DOHH2 (cell line): Measurements from ENCODE around the gene SDC1.

Experiments used
- H3F3A ChIP-seq: fragments of 200-600 bp; sonication (generic), shearing (Covaris generic); 2 replicates; pipeline ENCODE4 v1.6.0; 2016; ENCODE audit warnings: antibody characterized with exemption, mild to moderate bottlenecking; ENCODE audit not compliant: control insufficient read depth, insufficient read depth
- H3K27ac ChIP-seq: fragments of 200-600 bp; sonication (generic); 2 replicates; pipeline ENCODE4 v1.5.1; 2014; ENCODE audit warnings: low read depth, mild to moderate bottlenecking, low read length, moderate library complexity
- H3K27me3 ChIP-seq: fragments of 200-600 bp; sonication (generic); 2 replicates; pipeline ENCODE4 v1.6.1; 2014; ENCODE audit warnings: mild to moderate bottlenecking, low read length, mixed read lengths; ENCODE audit not compliant: control insufficient read depth
- H3K36me3 ChIP-seq: fragments of 200-600 bp; sonication (generic); 2 replicates; pipeline ENCODE4 v1.6.1; 2014; ENCODE audit warnings: mild to moderate bottlenecking, low read length, moderate library complexity, mixed read lengths; ENCODE audit not compliant: control insufficient read depth
- H3K4me1 ChIP-seq: fragments of 200-600 bp; sonication (generic); 2 replicates; pipeline ENCODE4 v1.6.1; 2014; ENCODE audit warnings: mild to moderate bottlenecking, low read length, mixed read lengths; ENCODE audit not compliant: control insufficient read depth
- H3K4me2 ChIP-seq: fragments of 200-600 bp; sonication (generic); 2 replicates; pipeline ENCODE4 v1.6.0; 2014; ENCODE audit warnings: mild to moderate bottlenecking, low read length, moderate library complexity
- H3K4me3 ChIP-seq: fragments of 200-600 bp; sonication (generic); 2 replicates; pipeline ENCODE4 v1.5.1; 2014; ENCODE audit warnings: mild to moderate bottlenecking, low read length, mixed read lengths
- H3K79me2 ChIP-seq: fragments of 200-600 bp; sonication (generic); 2 replicates; pipeline ENCODE4 v1.6.1; 2014; ENCODE audit warnings: mild to moderate bottlenecking, low read length, mixed read lengths; ENCODE audit not compliant: control insufficient read depth
- H3K9me2 ChIP-seq: fragments of 200-600 bp; sonication (generic); replicated peaks from 2 replicates; pipeline ENCODE4 v1.6.1; 2014; ENCODE audit warnings: mild to moderate bottlenecking, low read length, mixed read lengths; ENCODE audit not compliant: control insufficient read depth
- H3K9me3 ChIP-seq: fragments of 200-600 bp; sonication (generic); 2 replicates; pipeline ENCODE4 v1.6.1; 2014; ENCODE audit warnings: antibody characterized with exemption, low read length, mixed read lengths; ENCODE audit not compliant: control insufficient read depth, insufficient read depth
- H4K20me1 ChIP-seq: fragments of 200-600 bp; sonication (generic); 2 replicates; pipeline ENCODE4 v1.6.0; 2014; ENCODE audit warnings: low read depth, mild to moderate bottlenecking, antibody characterized with exemption, low read length, moderate library complexity; ENCODE audit not compliant: control insufficient read depth, insufficient read depth
- CTCF ChIP-seq: fragments of 200-600 bp; sonication (generic); IDR thresholded peaks from one replicate; pipeline ENCODE4 v1.5.1; 2014; ENCODE audit warnings: antibody characterized with exemption, mild to moderate bottlenecking, low read depth, low read length; ENCODE audit not compliant: poor library complexity, severe bottlenecking
- EZH2phosphoT487 ChIP-seq: fragments of 200-600 bp; sonication (generic); IDR thresholded peaks from 2 replicates; pipeline ENCODE4 v1.6.1; 2017; ENCODE audit warnings: borderline replicate concordance, mild to moderate bottlenecking, antibody characterized with exemption, low read length, moderate library complexity, mixed read lengths

Gene SDC1

GRCh38 chr2:20217041-20217970, 7.6 kb downstream of the SDC1 start:
- no peak for TF ChIP-seq CTCF
- TF ChIP-seq EZH2phosphoT487 = no peak

GRCh38 chr2:20216130-20217025, 8.6 kb downstream of the SDC1 start:
- Histone ChIP-seq H3K27ac (no peak overlapping the region), H3K4me3 (no peak overlapping the region), H3K4me2 (no peak overlapping the region), H3K9me2 (no peaks in the 10 kb centered on the region), H3K4me1 (peaks cover 25% of the 10 kb centered on the region), H3F3A (no peaks in the 10 kb centered on the region), H3K79me2 (no peaks in the 10 kb centered on the region), H3K36me3 (no peaks in the 10 kb centered on the region), H3K9me3 (no peaks in the 10 kb centered on the region), H3K27me3 (peaks cover 17% of the 10 kb centered on the region), H4K20me1 (no peaks in the 10 kb centered on the region)
- no peak for TF ChIP-seq CTCF

More at GRCh38 chr2:20217041-20217970, 7.6 kb downstream of the SDC1 start:
- no peak overlapping the region for H3K4me3 ChIP-seq
- no peaks in the 10 kb centered on the region for H3K9me3 ChIP-seq
- H3K4me2 ChIP-seq = no peak overlapping the region
- no peaks in the 10 kb centered on the region for H4K20me1 ChIP-seq
- no peak overlapping the region for H3K27ac ChIP-seq
- H3K4me1 ChIP-seq = peaks cover 22% of the 10 kb centered on the region
- peaks cover 27% of the 10 kb centered on the region for H3K27me3 ChIP-seq
- H3K36me3 ChIP-seq = no peaks in the 10 kb centered on the region
- H3K79me2 ChIP-seq = no peaks in the 10 kb centered on the region
- H3K9me2 ChIP-seq = no peaks in the 10 kb centered on the region
- H3F3A ChIP-seq = no peaks in the 10 kb centered on the region

- TF ChIP-seq EZH2phosphoT487 (no peak), CTCF (no peak)
- H3K27ac ChIP-seq = no peak overlapping the region
- H3K4me2 ChIP-seq = no peak overlapping the region
- H3K9me3 ChIP-seq = no peaks in the 10 kb centered on the region
- no peaks in the 10 kb centered on the region for H3K79me2 ChIP-seq
- peaks cover 25% of the 10 kb centered on the region for H3K4me1 ChIP-seq
- no peaks in the 10 kb centered on the region for H4K20me1 ChIP-seq
- no peaks in the 10 kb centered on the region for H3F3A ChIP-seq
- H3K36me3 ChIP-seq = no peaks in the 10 kb centered on the region
- peaks cover 11% of the 10 kb centered on the region; the same call in 1 of the 2 replicates for H3K27me3 ChIP-seq
- no peak overlapping the region for H3K4me3 ChIP-seq
- H3K9me2 ChIP-seq = no peaks in the 10 kb centered on the region
These were observed 9.5 kb downstream of the SDC1 start for GRCh38 chr2:20215183-20216040.
